HEK293 (cell line): ENCODE data around the gene FTO.

ENCODE experiments used
- CTCF ChIA-PET: fragments of 350-600 bp; formaldehyde crosslinking; extraction: SDS; loops from one replicate; lab custom pipeline; 2021; ENCODE audit warnings: antibody characterized with exemption; lab: Yijun Ruan, JAX
- POLR2A ChIA-PET: fragments of 300-600 bp; formaldehyde crosslinking; extraction: SDS; loops from one replicate; lab custom pipeline; 2020; ENCODE audit warnings: antibody characterized with exemption, inconsistent platforms; lab: Yijun Ruan, JAX
- H3K27ac ChIP-seq: fragments of 200-500 bp; sonication (Bioruptor generic); 2 replicates; pipeline ENCODE4 v1.5.1; 2014; ENCODE audit warnings: low read depth, low read length, control low read depth, inconsistent platforms; ENCODE audit errors: extremely low read depth
- H3K36me3 ChIP-seq, 2 experiments: fragments of 200-500 bp in 1 of 2; sonication (Bioruptor generic) in 1 of 2; 1 replicate in 1 of 2; 2 replicates in 1 of 2; pipeline ENCODE4 v1.5.1; 2014 to 2017; ENCODE audit warnings: inconsistent platforms in 2 of 2, low read length in 2 of 2; ENCODE audit not compliant: control insufficient read depth in 2 of 2, insufficient read depth in 1 of 2
- H3K4me1 ChIP-seq: fragments of 200-500 bp; sonication (Bioruptor generic); 2 replicates; pipeline ENCODE4 v1.5.1; 2014; ENCODE audit warnings: mild to moderate bottlenecking, low read length, inconsistent platforms; ENCODE audit not compliant: control insufficient read depth, insufficient read depth
- H3K4me3 ChIP-seq: 2 replicates; pipeline ENCODE4 v1.5.1; 2011; ENCODE audit warnings: low read depth, mild to moderate bottlenecking, control low read depth, low read length, moderate library complexity
- H3K9me3 ChIP-seq: fragments of 200-500 bp; sonication (Bioruptor generic); 2 replicates; pipeline ENCODE4 v1.5.1; 2014; ENCODE audit warnings: low read depth, low read length, inconsistent platforms; ENCODE audit not compliant: control insufficient read depth, insufficient read depth
- KLF10 ChIP-seq: fragments of 450-650 bp; IDR thresholded peaks from 2 replicates; pipeline ENCODE4 v1.5.1; 2018; ENCODE audit warnings: missing biosample characterization, mild to moderate bottlenecking, missing genetic modification characterization
- KLF7 ChIP-seq: fragments of 450-650 bp; formaldehyde crosslinking; IDR thresholded peaks from 2 replicates; pipeline ENCODE4 v1.5.1; 2016; ENCODE audit warnings: missing biosample characterization, missing genetic modification characterization, borderline replicate concordance
- MYNN ChIP-seq: fragments of 450-650 bp; formaldehyde crosslinking; IDR thresholded peaks from 2 replicates; pipeline ENCODE4 v1.5.1; 2016; ENCODE audit warnings: missing biosample characterization, missing genetic modification characterization, borderline replicate concordance
- PRDM1 ChIP-seq: fragments of 450-650 bp; formaldehyde crosslinking; IDR thresholded peaks from 2 replicates; pipeline ENCODE4; 2016; ENCODE audit warnings: missing biosample characterization, missing genetic modification characterization
- YY2 ChIP-seq: fragments of 450-650 bp; formaldehyde crosslinking; IDR thresholded peaks from 2 replicates; pipeline ENCODE4 v1.5.1; 2016; ENCODE audit warnings: missing biosample characterization, missing genetic modification characterization
- ZBTB48 ChIP-seq: fragments of 450-650 bp; formaldehyde crosslinking; IDR thresholded peaks from 2 replicates; pipeline ENCODE4 v1.5.1; 2016; ENCODE audit warnings: missing biosample characterization, missing genetic modification characterization
- ZFP3 ChIP-seq: fragments of 450-650 bp; formaldehyde crosslinking; IDR thresholded peaks from 2 replicates; pipeline ENCODE4 v1.5.1; 2016; ENCODE audit warnings: low read depth, missing biosample characterization, missing genetic modification characterization
- ZNF184 ChIP-seq: fragments of 450-650 bp; IDR thresholded peaks from 2 replicates; pipeline ENCODE4 v1.5.1; 2018; ENCODE audit warnings: missing biosample characterization, mild to moderate bottlenecking, missing genetic modification characterization
- ZNF202 ChIP-seq: fragments of 450-650 bp; formaldehyde crosslinking; IDR thresholded peaks from 2 replicates; pipeline ENCODE4 v1.5.1; 2016; ENCODE audit warnings: missing biosample characterization, missing genetic modification characterization, borderline replicate concordance
- ZNF311 ChIP-seq: fragments of 450-650 bp; formaldehyde crosslinking; IDR thresholded peaks from 2 replicates; pipeline ENCODE4 v1.5.1; 2017; ENCODE audit warnings: missing biosample characterization, missing genetic modification characterization, borderline replicate concordance
- ZNF335 ChIP-seq: fragments of 450-650 bp; formaldehyde crosslinking; conservative IDR thresholded peaks from 2 replicates; pipeline ENCODE4 v1.5.1; 2016; ENCODE audit warnings: missing biosample characterization, missing genetic modification characterization
- ZNF394 ChIP-seq: fragments of 450-650 bp; formaldehyde crosslinking; IDR thresholded peaks from 2 replicates; pipeline ENCODE4 v1.5.1; 2016; ENCODE audit warnings: missing biosample characterization, missing genetic modification characterization, mild to moderate bottlenecking, moderate library complexity, borderline replicate concordance
- ZNF426 ChIP-seq: fragments of 450-650 bp; formaldehyde crosslinking; IDR thresholded peaks from 2 replicates; pipeline ENCODE4 v1.5.1; 2017; ENCODE audit warnings: missing biosample characterization, missing genetic modification characterization, mild to moderate bottlenecking, inconsistent platforms, moderate library complexity
- ZNF473 ChIP-seq: fragments of 450-650 bp; formaldehyde crosslinking; IDR thresholded peaks from 2 replicates; pipeline ENCODE4 v1.5.1; 2017; ENCODE audit warnings: missing biosample characterization, missing genetic modification characterization
- ZNF555 ChIP-seq: fragments of 450-650 bp; formaldehyde crosslinking; conservative IDR thresholded peaks from 2 replicates; pipeline ENCODE4 v1.5.1; 2017; ENCODE audit warnings: missing biosample characterization, mild to moderate bottlenecking, missing genetic modification characterization, inconsistent platforms
- ZNF561 ChIP-seq: fragments of 450-650 bp; IDR thresholded peaks from 2 replicates; pipeline ENCODE4 v1.5.1; 2018; ENCODE audit warnings: missing biosample characterization, missing genetic modification characterization, borderline replicate concordance
- ZNF830 ChIP-seq: fragments of 450-650 bp; IDR thresholded peaks from 2 replicates; pipeline ENCODE4 v1.5.0; 2018; ENCODE audit warnings: missing biosample characterization, missing genetic modification characterization, low read depth, mild to moderate bottlenecking, moderate library complexity
- ZNF837 ChIP-seq: fragments of 450-650 bp; formaldehyde crosslinking; IDR thresholded peaks from 2 replicates; pipeline ENCODE4 v1.5.1; 2016; ENCODE audit warnings: missing biosample characterization, missing genetic modification characterization
- ZSCAN16 ChIP-seq: fragments of 450-650 bp; formaldehyde crosslinking; IDR thresholded peaks from 2 replicates; pipeline ENCODE4 v1.5.1; 2016; ENCODE audit warnings: missing biosample characterization, missing genetic modification characterization
- TF ChIP-seq, protein P1 (sequence below): fragments of 450-650 bp; formaldehyde crosslinking; IDR thresholded peaks from 2 replicates; pipeline ENCODE4 v1.5.1; 2017; ENCODE audit warnings: missing biosample characterization, missing genetic modification characterization
- TF ChIP-seq, protein P2 (sequence below): fragments of 450-650 bp; formaldehyde crosslinking; conservative IDR thresholded peaks from 2 replicates; pipeline ENCODE4 v1.5.1; 2016; ENCODE audit warnings: low read depth, missing biosample characterization, missing genetic modification characterization
- TF ChIP-seq, protein P3 (sequence below): fragments of 450-650 bp; formaldehyde crosslinking; IDR thresholded peaks from 2 replicates; pipeline ENCODE4 v1.5.1; 2016; ENCODE audit warnings: missing biosample characterization, missing genetic modification characterization, low read depth
- TF ChIP-seq, protein P4 (sequence below): fragments of 450-650 bp; formaldehyde crosslinking; IDR thresholded peaks from 2 replicates; pipeline ENCODE4 v1.5.1; 2016; ENCODE audit warnings: missing biosample characterization, missing genetic modification characterization

The FTO gene

DNA sequence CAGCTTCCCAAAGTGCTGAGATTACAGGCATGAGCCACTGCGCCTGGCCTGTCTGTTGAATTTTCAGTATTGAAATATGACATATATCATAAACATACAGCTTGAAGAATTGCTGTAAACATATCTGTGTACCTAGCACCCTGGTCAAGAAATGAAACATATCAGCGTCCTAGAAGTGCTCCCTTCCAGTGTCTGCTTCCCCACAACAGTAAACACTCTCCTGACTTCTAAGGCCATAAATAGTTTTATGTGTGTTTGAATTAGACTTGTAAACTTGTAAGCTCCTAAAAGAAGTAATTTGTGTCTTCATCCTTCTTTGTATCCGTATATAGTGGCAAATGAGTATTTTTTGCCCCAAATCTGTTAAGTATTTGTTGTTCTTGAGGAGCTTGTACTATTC lies 132.2 kb downstream of the FTO start:
- H3K4me3 ChIP-seq, result no peak overlapping the region
- TF ChIP-seq MYNN (tag by site-specific recombination) (no peak), ZNF335 (tag by site-specific recombination) (no peak), ZNF561 (tag by site-specific recombination) (no peak), KLF10 (no peak), ZNF311 (tag by site-specific recombination) (no peak), PRDM1 (no peak), ZNF394 (tag by site-specific recombination) (no peak), ZSCAN16 (tag by site-specific recombination) (no peak), ZBTB48 (tag by site-specific recombination) (no peak), ZNF555 (no peak), ZNF473 (tag by site-specific recombination) (no peak), KLF7 (tag by site-specific recombination) (no peak), ZNF184 (tag by site-specific recombination) (no peak)
- TF ChIP-seq, protein P1, sequence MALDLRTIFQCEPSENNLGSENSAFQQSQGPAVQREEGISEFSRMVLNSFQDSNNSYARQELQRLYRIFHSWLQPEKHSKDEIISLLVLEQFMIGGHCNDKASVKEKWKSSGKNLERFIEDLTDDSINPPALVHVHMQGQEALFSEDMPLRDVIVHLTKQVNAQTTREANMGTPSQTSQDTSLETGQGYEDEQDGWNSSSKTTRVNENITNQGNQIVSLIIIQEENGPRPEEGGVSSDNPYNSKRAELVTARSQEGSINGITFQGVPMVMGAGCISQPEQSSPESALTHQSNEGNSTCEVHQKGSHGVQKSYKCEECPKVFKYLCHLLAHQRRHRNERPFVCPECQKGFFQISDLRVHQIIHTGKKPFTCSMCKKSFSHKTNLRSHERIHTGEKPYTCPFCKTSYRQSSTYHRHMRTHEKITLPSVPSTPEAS (tag by site-specific recombination), result no peak
- TF ChIP-seq, protein P2, sequence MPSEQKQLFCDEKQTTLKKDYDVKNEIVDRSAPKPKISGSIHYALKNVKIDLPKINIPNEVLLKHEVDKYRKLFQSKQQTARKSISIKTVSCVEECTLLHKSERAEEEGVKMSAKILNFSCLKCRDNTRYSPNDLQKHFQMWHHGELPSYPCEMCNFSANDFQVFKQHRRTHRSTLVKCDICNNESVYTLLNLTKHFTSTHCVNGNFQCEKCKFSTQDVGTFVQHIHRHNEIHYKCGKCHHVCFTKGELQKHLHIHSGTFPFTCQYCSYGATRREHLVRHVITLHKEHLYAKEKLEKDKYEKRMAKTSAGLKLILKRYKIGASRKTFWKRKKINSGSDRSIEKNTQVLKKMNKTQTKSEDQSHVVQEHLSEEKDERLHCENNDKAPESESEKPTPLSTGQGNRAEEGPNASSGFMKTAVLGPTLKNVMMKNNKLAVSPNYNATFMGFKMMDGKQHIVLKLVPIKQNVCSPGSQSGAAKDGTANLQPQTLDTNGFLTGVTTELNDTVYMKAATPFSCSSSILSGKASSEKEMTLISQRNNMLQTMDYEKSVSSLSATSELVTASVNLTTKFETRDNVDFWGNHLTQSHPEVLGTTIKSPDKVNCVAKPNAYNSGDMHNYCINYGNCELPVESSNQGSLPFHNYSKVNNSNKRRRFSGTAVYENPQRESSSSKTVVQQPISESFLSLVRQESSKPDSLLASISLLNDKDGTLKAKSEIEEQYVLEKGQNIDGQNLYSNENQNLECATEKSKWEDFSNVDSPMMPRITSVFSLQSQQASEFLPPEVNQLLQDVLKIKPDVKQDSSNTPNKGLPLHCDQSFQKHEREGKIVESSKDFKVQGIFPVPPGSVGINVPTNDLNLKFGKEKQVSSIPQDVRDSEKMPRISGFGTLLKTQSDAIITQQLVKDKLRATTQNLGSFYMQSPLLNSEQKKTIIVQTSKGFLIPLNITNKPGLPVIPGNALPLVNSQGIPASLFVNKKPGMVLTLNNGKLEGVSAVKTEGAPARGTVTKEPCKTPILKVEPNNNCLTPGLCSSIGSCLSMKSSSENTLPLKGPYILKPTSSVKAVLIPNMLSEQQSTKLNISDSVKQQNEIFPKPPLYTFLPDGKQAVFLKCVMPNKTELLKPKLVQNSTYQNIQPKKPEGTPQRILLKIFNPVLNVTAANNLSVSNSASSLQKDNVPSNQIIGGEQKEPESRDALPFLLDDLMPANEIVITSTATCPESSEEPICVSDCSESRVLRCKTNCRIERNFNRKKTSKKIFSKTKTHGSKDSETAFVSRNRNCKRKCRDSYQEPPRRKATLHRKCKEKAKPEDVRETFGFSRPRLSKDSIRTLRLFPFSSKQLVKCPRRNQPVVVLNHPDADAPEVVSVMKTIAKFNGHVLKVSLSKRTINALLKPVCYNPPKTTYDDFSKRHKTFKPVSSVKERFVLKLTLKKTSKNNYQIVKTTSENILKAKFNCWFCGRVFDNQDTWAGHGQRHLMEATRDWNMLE (tag by site-specific recombination), result no peak
- TF ChIP-seq, protein P3, sequence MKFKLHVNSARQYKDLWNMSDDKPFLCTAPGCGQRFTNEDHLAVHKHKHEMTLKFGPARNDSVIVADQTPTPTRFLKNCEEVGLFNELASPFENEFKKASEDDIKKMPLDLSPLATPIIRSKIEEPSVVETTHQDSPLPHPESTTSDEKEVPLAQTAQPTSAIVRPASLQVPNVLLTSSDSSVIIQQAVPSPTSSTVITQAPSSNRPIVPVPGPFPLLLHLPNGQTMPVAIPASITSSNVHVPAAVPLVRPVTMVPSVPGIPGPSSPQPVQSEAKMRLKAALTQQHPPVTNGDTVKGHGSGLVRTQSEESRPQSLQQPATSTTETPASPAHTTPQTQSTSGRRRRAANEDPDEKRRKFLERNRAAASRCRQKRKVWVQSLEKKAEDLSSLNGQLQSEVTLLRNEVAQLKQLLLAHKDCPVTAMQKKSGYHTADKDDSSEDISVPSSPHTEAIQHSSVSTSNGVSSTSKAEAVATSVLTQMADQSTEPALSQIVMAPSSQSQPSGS, result no peak
- ChIA-PET POLR2A (no interaction called here), CTCF (no interaction called here)
- no peaks in the 10 kb centered on the region for H3K36me3 ChIP-seq
- H3K4me1 ChIP-seq, result peaks cover 3% of the 10 kb centered on the region
- no peaks in the 10 kb centered on the region for H3K9me3 ChIP-seq
- no peak overlapping the region for H3K27ac ChIP-seq

DNA sequence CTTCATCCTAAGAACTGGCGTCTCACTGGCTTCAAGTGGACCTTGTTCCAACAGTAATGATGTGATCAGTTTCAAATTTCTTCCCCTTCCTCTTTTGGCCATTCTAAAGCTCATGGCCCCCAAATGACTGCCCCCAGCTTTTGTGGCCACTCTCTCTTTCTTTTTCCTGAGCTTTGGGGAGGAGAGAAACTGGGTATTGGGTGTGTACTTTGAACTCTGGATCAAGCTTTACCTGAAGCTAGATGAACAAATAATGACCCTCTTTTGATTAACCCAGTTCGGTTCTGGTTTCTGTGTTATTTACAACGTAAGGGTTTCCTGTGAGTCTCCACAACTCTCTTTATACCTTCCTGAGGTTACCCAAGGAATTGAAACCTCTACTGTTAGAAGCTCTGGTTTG lies 132.7 kb downstream of the FTO start:
- CTCF ChIA-PET, result no interaction called here
- H3K27ac ChIP-seq, result no peak overlapping the region
- POLR2A ChIA-PET, result no interaction called here
- H3K4me1 ChIP-seq, result peaks cover 3% of the 10 kb centered on the region
- no peaks in the 10 kb centered on the region for H3K9me3 ChIP-seq
- no peak for TF ChIP-seq ZNF426 (tag by site-specific recombination)
- no peak for TF ChIP-seq ZNF830 (tag by site-specific recombination)
- TF ChIP-seq, protein P4, sequence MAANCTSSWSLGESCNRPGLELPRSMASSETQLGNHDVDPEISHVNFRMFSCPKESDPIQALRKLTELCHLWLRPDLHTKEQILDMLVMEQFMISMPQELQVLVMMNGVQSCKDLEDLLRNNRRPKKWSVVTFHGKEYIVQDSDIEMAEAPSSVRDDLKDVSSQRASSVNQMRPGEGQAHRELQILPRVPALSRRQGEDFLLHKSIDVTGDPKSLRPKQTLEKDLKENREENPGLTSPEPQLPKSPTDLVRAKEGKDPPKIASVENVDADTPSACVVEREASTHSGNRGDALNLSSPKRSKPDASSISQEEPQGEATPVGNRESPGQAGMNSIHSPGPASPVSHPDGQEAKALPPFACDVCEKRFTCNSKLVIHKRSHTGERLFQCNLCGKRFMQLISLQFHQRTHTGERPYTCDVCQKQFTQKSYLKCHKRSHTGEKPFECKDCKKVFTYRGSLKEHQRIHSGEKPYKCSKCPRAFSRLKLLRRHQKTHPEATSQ (tag by site-specific recombination), result no peak
- TF ChIP-seq ZFP3 (tag by site-specific recombination), result no peak
- no peak for TF ChIP-seq ZNF202 (tag by site-specific recombination)
- no peak for TF ChIP-seq YY2 (tag by site-specific recombination)
- no peak for TF ChIP-seq ZNF837 (tag by site-specific recombination)
- H3K36me3 ChIP-seq, result no peaks in the 10 kb centered on the region
- H3K4me3 ChIP-seq, result no peak overlapping the region
